Heart left ventricle (tissue), 13 donors: ENCODE results near the gene TNS4.

ENCODE experiments used
- POLR2A ChIP-seq, 2 donors: fragments of 450-650 bp; IDR thresholded peaks; one replicate each; pipeline ENCODE4 v1.6.1; 2017; ENCODE audit warnings: antibody characterized with exemption in 2 of 2, mild to moderate bottlenecking in 2 of 2, moderate library complexity in 2 of 2
- TF ChIP-seq, protein P1 (sequence below), 12 donors: fragments of 200-600 bp; sonication (generic) in 4 of 12; IDR thresholded peaks; one replicate each; pipeline versions ENCODE4 v1.5.0 to v1.8.0; 2018 to 2022; ENCODE audit warnings: antibody characterized with exemption in 12 of 12, mild to moderate bottlenecking in 5 of 12
- donor health status: ischemic (EF 13 %, LVEDD 7.1; RV severe dilation, severe dysfunction).
- donor health status: DM: no; HTN: yes; CAD: no.
- donor health status: DM: no; HTN: no; CAD: no.
- donor health status: ischemic (EF 25% LVEDD 6.9; RV normal size, moderate dysfunction).
- donor health status: ischemic (EF 25% LVEDD 5.7; RV mildly dilated, moderate dysfunction).
- donor health status: ischemic (EF 35%, LVEDD 5.7; RV mildly dilated, moderate dysfunction).
- donor health status: nonischemic (EF 11% LVEDD 7.7; RV severe dilation, severe dysfunction).
- donor health status: DM: yes; HTN: yes; CAD: no.
- donor health status: PGD.
- donor health status: ischemic (EF 29% LVEDD 5.4; RV normal size, mild dysfunction).
- donor health status: nonischemic (EF 23%, LVEDD 6.1; RV moderate dilation, normal function).

GRCh38 chr17:40459636-40460603, 41.5 kb downstream of the TNS4 start:
- TF ChIP-seq, protein P1, sequence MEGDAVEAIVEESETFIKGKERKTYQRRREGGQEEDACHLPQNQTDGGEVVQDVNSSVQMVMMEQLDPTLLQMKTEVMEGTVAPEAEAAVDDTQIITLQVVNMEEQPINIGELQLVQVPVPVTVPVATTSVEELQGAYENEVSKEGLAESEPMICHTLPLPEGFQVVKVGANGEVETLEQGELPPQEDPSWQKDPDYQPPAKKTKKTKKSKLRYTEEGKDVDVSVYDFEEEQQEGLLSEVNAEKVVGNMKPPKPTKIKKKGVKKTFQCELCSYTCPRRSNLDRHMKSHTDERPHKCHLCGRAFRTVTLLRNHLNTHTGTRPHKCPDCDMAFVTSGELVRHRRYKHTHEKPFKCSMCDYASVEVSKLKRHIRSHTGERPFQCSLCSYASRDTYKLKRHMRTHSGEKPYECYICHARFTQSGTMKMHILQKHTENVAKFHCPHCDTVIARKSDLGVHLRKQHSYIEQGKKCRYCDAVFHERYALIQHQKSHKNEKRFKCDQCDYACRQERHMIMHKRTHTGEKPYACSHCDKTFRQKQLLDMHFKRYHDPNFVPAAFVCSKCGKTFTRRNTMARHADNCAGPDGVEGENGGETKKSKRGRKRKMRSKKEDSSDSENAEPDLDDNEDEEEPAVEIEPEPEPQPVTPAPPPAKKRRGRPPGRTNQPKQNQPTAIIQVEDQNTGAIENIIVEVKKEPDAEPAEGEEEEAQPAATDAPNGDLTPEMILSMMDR (IDR thresholded peaks at IDR 0.05) = no peak
- TF ChIP-seq POLR2A (IDR thresholded peaks at IDR 0.05) = no peak
